Gastrocnemius medialis (tissue), 4 donors: ENCODE measurements around the gene PANK4.

ENCODE experiments used
- CTCF ChIP-seq, 5 experiments: fragments of 450-650 bp in 3 of 5; fragments of 200-600 bp in 2 of 5; sonication (generic) in 2 of 5; IDR thresholded peaks in 4 of 5; conservative IDR thresholded peaks in 1 of 5; 1 replicate in 4 of 5; 2 replicates in 1 of 5; pipeline ENCODE4 v1.5.1; 2016 to 2019; ENCODE audit warnings: antibody characterized with exemption in 5 of 5, mild to moderate bottlenecking in 3 of 5, moderate library complexity in 3 of 5
- POLR2A ChIP-seq, 2 donors: fragments of 450-650 bp; IDR thresholded peaks; one replicate each; pipeline ENCODE4 v1.6.1; 2017; ENCODE audit warnings: antibody characterized with exemption in 2 of 2, mild to moderate bottlenecking in 2 of 2, moderate library complexity in 2 of 2

- TF ChIP-seq CTCF (IDR thresholded peaks at IDR 0.05 in 4 of 5, conservative IDR thresholded peaks at IDR 0.05 in 1 of 5), result no peak
- TF ChIP-seq POLR2A (IDR thresholded peaks at IDR 0.05), result no peak
Observed at GRCh38 chr1:2505461-2505994, 20.9 kb downstream of the PANK4 start.
